ENCODE results near the gene THEM4. TPM values are rescaled to one million over a fixed set of nuclear protein-coding genes. Genes with fewer than 3 reads are reported as not detected.
"Not testable (repeated sequence)": the region's sequence is repeated elsewhere in the genome, so short reads cannot be mapped to it uniquely, and the experiment has no call there.

The THEM4 gene
- total and polyA plus RNA-seq, 7 donors: 4.9 to 21.9 (median 16.1) TPM

DNA sequence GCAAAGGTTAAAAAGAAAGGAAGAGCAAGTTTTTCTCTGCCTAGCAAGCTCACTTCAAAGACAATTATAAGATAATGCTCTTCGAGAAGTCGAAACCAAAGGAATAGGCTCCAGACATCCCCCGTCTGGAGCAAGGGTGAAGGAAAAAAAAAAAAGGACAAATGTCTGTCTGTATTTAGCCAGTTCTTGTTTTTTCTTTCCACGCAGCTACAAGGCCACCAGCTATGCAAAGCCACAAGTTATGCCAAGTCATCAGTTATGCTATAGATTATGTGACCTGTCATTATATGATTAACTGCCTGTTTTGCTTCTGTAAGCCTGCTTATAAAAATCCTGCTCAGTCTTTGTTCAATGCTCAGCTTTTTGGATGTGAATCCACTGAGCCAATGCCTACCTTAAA, 53.4 kb downstream of the THEM4 start:
- Histone ChIP-seq H3K36me3 (no peaks in the 10 kb centered on the region), H3K27ac (no peak overlapping the region), H3K4me3 (no peak overlapping the region), H3K27me3 (no peaks in the 10 kb centered on the region), H3K4me1 (no peaks in the 10 kb centered on the region), H3K9me3 (no peaks in the 10 kb centered on the region)
- WGBS, 2 donors: 62 to 63% methylated on average over 4 of the region's 4 CpGs
- no peak for TF ChIP-seq POLR2A (IDR thresholded peaks at IDR 0.05)
- no peak for TF ChIP-seq POLR2AphosphoS5 (IDR thresholded peaks at IDR 0.05)
- TF ChIP-seq, protein P1, sequence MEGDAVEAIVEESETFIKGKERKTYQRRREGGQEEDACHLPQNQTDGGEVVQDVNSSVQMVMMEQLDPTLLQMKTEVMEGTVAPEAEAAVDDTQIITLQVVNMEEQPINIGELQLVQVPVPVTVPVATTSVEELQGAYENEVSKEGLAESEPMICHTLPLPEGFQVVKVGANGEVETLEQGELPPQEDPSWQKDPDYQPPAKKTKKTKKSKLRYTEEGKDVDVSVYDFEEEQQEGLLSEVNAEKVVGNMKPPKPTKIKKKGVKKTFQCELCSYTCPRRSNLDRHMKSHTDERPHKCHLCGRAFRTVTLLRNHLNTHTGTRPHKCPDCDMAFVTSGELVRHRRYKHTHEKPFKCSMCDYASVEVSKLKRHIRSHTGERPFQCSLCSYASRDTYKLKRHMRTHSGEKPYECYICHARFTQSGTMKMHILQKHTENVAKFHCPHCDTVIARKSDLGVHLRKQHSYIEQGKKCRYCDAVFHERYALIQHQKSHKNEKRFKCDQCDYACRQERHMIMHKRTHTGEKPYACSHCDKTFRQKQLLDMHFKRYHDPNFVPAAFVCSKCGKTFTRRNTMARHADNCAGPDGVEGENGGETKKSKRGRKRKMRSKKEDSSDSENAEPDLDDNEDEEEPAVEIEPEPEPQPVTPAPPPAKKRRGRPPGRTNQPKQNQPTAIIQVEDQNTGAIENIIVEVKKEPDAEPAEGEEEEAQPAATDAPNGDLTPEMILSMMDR (IDR thresholded peaks at IDR 0.05): no peak
- TF ChIP-seq EP300 (IDR thresholded peaks at IDR 0.05): no peak
- intact Hi-C loops (cut with DNase I): no loop called here
- DNase-seq: no peak

DNA sequence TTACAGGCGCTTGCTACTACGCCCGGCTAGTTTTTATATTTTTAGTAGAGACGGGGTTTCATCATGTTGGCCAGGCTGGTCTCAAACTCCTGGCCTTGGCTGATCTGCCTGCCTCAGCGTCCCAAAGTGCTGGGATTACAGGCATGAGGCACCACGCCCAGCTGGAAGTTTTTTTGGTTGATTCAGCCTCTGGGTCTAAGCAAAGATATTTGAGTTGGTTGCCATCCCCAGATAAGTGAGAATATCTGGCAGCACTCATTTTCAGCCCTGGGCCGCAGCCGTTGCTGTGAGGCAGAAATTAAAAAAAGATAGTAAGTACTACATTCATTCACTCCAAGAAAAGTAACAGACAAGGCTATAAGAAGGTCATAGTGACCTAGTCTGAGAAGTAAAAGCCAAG, 53.8 kb downstream of the THEM4 start:
- H3K4me1 ChIP-seq; H3K36me3 ChIP-seq; H3K27ac ChIP-seq; H3K27me3 ChIP-seq; DNase-seq; H3K9me3 ChIP-seq; H3K4me3 ChIP-seq; intact Hi-C loops (cut with DNase I): not testable (repeated sequence)
- 82 to 88% methylated on average over 8 of the region's 8 CpGs for WGBS, 2 donors

DNA sequence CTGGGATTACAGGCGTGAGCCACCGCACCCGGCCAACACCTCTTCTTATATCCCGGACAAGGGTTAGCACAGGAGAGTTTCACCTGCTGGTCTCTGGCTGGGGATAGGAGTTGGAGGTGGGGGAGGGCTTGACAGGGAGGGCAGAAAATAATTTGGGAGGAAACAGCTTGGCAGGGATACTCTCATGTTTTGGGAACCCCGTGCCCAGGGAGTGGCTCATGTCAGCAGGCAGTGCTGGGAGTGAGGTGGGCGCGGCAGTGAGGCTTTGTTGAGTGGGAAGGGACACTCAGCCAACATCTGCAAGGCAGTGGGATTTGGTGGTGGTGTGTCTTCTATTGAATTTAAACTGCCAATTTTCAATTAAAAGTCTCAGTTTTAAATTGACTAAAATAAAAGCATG, 54.7 kb downstream of the THEM4 start:
- intact Hi-C loops (cut with DNase I): no loop called here
- Histone ChIP-seq H3K27ac (no peak overlapping the region), H3K9me3 (no peaks in the 10 kb centered on the region), H3K36me3 (no peaks in the 10 kb centered on the region), H3K4me1 (no peaks in the 10 kb centered on the region), H3K4me3 (no peak overlapping the region), H3K27me3 (peaks cover 0 to 6% (median 0%) of the 10 kb centered on the region in 3 donors)
- no peak for DNase-seq
- 45 to 82% methylated on average over 7 of the region's 7 CpGs for WGBS, 2 donors
- TF ChIP-seq EP300 (IDR thresholded peaks at IDR 0.05): no peak
- TF ChIP-seq POLR2AphosphoS5 (IDR thresholded peaks at IDR 0.05): no peak
- TF ChIP-seq POLR2A (IDR thresholded peaks at IDR 0.05): no peak
- TF ChIP-seq, protein P1 (IDR thresholded peaks at IDR 0.05): no peak

DNA sequence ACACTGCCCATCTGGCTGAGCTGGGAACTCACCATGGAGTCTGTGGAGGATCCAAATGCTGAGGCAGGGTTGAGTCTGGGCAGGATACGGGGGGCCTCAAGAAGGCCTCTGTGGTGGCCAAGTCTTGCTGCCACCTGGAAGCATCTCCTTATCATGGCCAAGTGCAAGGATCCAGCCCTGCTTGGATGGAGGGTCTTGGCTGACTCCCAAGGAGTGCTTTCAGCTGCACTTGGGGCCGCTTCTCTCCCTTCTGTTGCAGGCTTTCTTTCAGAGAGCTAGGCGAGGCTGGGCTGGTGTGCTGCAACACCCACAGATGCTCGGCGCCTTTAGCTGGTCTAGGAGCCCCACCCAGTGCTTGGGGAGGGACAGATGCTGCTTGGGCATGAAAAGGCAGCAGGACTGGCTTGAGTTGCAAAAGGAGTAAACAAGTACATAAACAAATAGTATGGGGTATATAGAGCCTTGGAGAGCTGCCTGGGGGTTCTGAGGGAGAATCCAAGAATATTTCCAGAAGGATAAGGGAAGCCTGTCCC, 55.8 kb downstream of the THEM4 start, which contains the start of gene THEM5:
TSS of gene THEM5 (minus strand) at position 302 of the 533 bp plus-strand sequence. CDS start at position 155, 147 bp downstream.
- intact Hi-C loops (cut with DNase I): no loop called here
- H3K36me3 ChIP-seq: no peaks in the 10 kb centered on the region

DNA sequence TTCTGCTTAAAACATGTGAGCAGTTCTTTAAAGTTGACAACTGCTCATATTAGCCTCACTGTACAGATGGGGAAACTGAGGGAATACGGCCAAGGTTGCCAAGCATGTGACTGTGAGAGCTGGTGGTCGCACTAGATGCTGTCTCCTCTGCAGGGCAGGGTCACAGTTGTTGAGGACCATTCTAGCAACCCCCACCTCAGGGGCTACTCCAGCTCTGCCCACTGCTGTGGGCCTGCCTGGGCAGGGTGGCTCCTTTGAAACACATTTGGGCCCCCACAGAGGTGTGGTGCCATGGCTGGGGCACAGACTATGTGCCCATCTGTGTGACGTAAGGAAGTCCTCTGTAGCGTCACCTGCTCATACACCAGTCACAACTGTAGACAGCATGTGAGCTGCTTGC, 56.6 kb downstream of the THEM4 start:
- WGBS, 2 donors: 95 to 97% methylated on average over 4 of the region's 4 CpGs
- Histone ChIP-seq H3K36me3 (no peaks in the 10 kb centered on the region), H3K27me3 (peaks cover 0 to 22% (median 3%) of the 10 kb centered on the region in 3 donors), H3K27ac (no peak overlapping the region), H3K4me1 (no peaks in the 10 kb centered on the region), H3K4me3 (no peak overlapping the region), H3K9me3 (no peaks in the 10 kb centered on the region)
- intact Hi-C loops (cut with DNase I): no loop called here
- DNase-seq: no peak
- TF ChIP-seq POLR2A (IDR thresholded peaks at IDR 0.05) (no peak), EP300 (IDR thresholded peaks at IDR 0.05) (no peak), POLR2AphosphoS5 (IDR thresholded peaks at IDR 0.05) (no peak)
- TF ChIP-seq, protein P1 (IDR thresholded peaks at IDR 0.05): no peak

More for the DNA sequence above, 55.8 kb downstream of the THEM4 start, which contains the start of gene THEM5:
- Histone ChIP-seq H3K9me3 (no peaks in the 10 kb centered on the region), H3K27ac (no peak within 1 kb of the TSS), H3K4me3 (no peak within 1 kb of the TSS), H3K4me1 (no peaks in the 10 kb centered on the region), H3K27me3 (peaks cover 0 to 16% (median 0%) of the 10 kb centered on the region in 3 donors)
- no peak for DNase-seq
- TF ChIP-seq POLR2AphosphoS5 (IDR thresholded peaks at IDR 0.05) (no peak), EP300 (IDR thresholded peaks at IDR 0.05) (no peak), POLR2A (IDR thresholded peaks at IDR 0.05) (no peak)
- TF ChIP-seq, protein P1 (IDR thresholded peaks at IDR 0.05): no peak
- 55 to 68% methylated on average over 5 of the region's 5 CpGs for WGBS, 2 donors
